Stimulated activated CD8-positive, alpha-beta memory T cell treated with anti-CD3 and anti-CD28 coated beads, Interleukin-12 subunit alpha, Interleukin-12 subunit beta, amount 100 ng/mL, for 4 hours (primary cell): ENCODE measurements around the gene RHNO1.
"Not testable (repeated sequence)": the region's sequence is repeated elsewhere in the genome, so short reads cannot be mapped to it uniquely, and the experiment has no call there.

Experiments used
- DNase-seq: peaks from one replicate; pipeline ENCODE4 v3.0.0-alpha.2; 2020; ENCODE audit warnings: low read depth

The RHNO1 gene

DNA sequence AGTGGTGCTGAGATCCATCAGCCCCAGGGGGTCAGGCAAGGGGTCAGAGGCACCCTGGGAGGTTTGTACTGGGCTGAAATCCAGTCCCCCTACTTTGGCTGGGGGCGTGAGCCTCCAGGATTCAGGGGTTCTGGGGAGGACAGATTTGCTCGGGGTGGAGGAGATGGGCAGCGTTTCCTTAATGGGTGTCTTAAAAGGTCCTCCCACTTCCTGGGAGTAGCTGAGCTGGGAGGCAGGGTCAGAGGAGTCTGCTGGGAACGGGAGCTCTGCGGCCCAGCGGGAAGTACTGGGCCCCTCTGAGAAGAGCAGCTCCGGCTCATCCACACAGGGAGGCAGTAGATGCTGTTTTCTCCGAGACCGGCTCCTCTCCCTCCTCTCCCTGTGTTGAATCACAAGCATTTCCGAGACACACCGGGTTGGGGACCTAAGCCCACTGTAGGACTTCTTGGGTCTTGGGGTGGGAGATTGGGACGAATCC, 18.0 kb upstream of the RHNO1 start:
- no peak for DNase-seq

- DNase-seq = no peak
Observed at GRCh38 chr12:2860170-2860569, 16.9 kb upstream of the RHNO1 start.

GRCh38 chr12:2862876-2863275, 14.1 kb upstream of the RHNO1 start:
- DNase-seq = no peak

GRCh38 chr12:2863402-2863801, 13.6 kb upstream of the RHNO1 start:
- DNase-seq = not testable (repeated sequence)

DNA sequence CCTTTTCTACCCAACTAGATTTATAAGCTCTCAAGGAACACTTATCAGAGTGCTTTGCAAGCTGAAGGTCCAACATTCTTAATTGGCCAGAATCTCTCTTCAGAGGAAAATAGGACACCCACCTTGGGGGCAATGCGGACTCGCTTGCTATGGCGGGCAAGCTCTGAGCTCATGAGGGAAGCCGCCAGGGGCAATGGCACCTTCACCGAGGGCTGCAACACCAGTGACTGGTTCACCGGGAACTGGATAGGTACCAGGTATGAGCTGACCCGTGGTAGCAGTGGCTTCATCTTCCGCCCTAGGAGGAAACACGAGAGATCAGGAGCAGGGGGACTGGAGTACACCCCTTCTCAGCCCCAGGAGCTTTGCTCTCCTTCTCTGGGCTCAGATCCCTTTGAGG, 12.8 kb upstream of the RHNO1 start:
- no peak for DNase-seq

DNA sequence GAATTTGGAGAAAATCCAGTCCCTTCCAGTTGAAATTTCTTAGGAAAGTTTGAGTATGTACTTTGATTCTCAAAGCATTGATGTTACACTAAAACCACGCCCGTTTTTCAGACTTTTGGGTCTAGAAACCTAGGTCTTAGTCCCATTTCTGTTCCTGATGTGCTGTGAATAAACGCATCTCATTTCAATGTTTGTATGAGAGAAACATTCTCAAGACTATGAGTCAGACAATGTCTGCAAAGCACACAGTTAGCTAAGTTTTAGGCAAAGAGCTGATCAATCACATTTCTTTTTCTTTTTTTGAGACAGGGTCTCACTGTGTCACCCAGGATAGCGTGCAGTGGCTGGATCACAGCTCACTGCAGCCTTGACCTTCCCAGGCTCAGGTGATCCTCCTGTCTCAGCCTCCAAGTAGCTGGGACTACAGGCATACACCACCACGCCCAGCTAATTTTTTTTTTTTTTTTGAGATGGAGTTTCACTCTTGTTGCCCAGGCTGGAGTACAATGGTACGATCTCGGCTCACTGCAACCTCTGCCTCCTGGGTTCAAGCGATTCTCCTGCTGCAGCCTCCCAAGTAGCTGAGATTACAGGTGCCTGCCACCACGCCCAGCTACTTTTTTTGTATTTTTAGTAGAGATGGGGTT, 7.9 kb upstream of the RHNO1 start:
- DNase-seq = not testable (repeated sequence)

DNA sequence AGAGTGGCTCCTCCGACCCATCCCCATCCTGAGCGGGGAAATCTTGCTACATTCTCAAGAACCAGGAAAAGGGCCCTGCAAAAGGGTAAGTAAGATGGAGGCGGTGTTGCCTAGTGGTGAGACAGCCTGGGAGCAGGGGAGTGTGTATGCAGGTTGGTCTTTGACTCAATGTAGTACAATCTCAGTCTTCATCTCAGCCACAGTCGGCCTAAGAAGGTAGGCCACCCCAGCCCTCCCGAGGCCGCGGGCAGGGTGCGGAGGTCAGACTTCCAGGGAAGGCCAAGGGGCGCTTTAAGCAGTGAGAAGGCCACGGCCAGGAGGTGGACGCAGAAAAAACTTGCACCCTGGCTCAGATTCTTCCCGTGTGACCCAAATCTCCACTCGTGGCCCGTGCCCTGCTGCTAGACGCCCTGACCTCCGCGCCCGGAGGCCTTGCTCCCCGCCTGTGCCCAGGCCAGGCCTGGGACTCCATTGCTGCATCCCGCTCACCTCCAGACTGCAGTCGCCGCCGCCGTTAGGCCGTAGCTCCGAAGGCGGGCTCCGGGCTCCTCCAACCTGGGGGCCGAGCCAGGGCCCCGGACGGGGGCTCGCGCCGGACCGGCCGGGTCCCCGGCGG, 484 bp upstream of the RHNO1 start:
- no peak for DNase-seq

DNA sequence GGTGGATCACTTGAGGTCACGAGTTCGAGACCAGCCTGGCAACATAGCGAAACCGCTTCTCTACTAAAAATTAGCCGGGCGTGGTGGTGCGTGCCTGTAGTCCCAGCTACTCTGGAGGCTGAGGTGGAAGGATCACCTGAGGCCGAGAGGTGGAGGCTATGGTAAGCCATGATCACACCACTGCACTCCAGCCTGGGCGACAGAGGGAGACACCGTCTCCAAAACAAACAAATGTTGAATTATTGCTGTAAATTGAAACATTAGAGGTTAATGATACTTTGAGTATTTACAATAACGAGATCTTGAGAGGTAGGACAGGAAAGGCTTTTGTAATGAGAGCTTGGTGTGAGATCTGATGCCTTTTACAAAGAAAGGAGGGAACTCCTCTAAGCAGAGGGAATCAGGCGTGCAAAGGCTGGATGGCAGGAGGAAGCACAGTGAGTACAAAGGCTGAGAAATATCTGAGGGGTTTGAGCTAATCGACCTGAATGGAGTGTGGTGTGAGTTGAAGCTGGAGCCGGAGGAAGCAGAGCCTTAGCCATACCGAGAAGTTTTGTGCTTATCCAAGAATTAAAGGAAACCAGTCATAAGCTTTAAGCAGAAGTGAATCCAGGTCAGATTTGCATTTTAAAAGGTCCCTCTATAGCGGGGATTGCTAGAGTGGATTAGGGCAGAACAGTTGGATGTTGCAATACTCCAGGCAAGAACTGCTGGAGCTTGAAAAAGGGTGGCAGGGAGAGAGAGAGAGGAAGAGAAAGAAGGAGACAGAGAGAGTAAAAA, 1.1 kb downstream of the RHNO1 start:
- no peak for DNase-seq

GRCh38 chr12:2879853-2880252, 2.8 kb downstream of the RHNO1 start:
- no peak for DNase-seq

DNA sequence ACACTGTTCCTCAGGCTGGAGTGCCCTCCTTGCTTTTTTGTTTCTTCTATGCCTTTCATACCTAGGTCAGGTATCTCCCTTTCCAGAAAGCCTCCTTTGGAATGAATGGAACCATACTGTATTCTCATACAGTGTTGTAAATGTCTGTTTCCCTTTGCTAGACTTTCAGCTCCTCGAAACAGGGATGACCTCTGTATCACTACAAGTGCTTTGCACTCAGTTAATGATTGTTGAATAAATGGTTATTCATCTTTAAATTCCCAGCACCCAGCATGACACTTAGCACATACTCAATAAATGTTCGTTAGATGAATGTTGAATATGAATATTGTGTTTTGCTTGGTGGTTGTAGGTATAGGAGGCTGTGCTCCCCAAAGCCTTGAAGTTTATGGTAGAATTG, 7.8 kb downstream of the RHNO1 start:
- no peak for DNase-seq

- DNase-seq = no peak
Observed at GRCh38 chr12:2886768-2887450, 9.9 kb downstream of the RHNO1 start.

DNA sequence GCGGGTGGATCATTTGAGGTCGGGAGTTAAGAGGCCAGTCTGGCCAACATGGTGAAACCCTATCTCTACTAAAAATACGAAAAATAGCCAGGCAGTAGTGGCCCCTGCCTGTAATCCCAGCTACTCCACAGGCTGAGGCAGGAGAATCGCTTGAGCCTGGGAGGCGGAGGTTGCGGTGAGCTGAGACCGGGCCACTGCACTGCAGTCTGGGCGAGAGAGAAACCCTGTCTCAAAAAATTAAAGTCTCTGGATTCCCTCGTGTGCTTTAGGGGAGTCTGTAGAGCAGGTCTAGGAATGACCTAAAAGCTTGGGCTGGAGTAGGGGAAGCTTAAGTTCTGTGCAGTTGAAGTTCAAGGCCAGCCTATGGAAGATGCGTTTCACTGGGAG, 13.0 kb downstream of the RHNO1 start:
- DNase-seq = no peak

DNA sequence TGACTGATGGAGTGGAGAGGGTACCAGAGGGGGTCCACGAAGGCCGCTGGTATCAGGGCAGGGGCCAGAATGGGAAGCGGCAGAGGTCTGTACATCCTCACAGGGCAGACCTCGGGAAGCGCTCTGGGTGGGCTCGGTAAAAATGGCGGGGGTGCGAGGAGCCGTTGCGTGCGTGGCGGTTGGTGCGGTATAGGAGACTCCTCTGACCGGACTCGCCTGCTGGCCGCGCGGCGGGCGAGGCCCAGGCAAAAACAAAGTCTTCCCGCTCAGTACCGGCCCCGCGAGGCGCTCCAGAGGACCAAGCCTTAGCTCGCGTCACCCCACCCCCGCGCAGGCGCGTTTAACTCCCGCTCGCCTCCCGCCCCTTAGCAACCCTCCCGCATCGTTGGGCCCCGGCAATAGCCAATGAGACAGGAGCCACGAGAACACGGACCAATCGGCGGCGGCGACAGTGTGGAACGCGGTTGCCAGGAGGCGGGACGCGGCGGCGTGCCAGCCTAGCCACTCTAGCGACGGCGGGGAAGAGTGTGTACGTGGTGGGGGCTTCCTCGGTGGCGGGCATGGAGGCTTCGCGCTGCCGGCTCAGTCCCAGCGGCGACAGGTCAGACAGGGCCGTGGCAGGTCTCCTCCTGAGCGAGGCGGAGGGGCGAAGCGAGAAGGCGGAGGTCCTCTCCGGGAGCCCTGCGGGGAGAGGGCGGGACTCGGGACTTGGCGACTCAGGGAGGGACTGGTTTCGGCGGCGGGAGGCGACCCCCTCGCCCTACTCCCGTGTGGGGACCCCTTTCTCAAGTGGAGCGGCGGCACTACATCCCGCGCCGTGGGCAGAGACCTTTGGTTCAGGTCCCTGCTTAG, 13.6 kb downstream of the RHNO1 start, which contains the start of gene TULP3:
Gene TULP3 (plus strand): TSS at position 504 of the 852 bp plus-strand sequence. CDS start 57 bp downstream, at position 561.
- DNase-seq = peak; percentile 98

DNA sequence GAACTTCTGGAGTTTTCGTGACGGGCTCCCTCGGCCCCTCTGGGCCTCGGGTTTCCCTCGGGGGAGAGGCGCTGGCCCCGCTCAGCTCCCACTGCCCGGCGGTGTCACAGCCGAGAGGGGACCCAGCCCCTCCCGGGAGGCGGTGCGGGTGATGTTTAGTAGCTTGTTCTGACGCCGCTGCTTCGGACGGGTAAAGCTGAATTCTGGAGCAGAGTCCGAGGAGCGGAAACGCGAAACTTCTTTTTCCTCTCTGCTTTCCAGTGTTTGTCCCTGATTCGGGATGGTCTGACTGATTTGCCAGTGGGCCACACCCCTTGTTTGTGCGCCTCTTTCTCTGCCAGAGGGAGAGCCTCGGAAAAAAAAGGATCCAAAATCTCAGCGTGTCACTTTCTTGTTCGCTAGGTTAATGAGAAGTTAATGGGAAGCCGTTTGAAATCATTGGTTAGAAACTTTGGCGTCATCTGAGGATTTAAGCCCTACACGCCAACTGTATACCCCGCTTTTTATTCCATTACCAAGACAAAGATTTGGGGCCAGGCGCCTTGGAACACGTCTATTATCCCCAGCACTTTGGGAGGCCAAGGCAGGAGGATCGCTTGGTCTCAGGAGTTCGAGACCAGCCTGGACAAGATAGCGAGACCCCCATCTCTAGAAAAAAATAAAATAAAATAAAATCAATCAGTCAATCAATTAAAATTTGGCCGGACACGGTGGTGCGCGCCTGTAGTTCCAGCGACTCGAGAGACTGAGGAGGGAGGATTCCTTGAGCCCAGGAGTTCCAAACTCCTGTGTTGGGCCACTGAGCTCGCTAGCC, 14.4 kb downstream of the RHNO1 start:
- no peak for DNase-seq

DNA sequence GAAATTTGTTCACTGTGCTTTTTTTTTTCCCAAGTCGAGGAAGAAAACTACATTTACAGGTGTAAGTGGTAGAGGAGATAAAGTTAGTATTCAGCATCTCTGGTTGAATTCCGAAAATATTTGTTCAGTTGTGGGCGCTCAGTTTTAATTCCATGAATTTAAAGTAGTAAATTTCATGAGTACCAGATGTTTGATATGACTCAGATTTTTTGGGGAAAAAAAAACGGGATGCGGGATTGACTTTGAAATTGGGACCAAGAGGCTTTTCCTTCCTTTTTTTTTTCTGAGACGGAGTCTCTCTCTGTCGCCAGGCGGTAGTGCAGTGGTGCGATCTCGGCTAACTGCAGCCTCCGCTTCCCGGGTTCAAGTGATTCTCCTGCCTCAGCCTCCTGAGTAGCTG, 15.2 kb downstream of the RHNO1 start:
- no peak for DNase-seq

DNA sequence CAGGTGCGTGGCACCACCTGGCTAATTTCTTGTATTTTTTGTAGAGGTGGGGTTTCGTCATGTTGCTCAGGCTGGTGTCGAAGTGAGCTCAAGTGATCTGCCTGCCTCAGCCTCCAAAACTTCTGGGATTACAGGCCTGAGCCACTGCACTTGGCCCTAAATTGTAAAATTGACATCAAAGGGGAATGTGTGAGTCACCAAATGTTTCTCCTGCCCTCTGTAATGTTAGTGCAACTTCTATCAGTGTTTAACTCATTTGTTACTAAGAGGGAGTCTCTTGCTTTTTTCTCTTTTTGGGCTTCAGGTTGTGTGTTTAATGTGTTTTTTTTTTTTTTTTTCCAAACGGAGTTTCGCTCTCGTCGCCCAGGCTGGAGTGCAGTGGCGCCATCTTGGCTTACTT, 16.0 kb downstream of the RHNO1 start:
- DNase-seq = no peak

GRCh38 chr12:2895051-2895451, 18.0 kb downstream of the RHNO1 start:
- no peak for DNase-seq

DNA sequence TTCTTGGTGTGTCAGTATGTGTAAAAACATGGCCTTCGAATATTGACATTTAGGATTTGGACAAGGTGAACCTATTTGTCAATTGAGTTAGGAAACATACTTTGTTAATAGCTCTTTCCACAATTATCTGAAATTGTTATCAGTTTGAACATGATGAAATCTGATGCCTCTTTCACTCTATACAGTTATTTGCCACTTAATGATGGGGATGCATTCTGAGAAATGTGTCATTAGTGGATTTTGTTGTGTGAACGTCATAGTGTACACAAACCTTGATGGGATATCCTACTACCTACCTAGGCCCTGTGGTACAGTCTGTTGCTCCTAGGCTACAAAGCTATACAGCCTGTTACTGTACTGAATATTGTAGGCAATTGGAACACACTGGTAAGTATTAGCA, 18.5 kb downstream of the RHNO1 start:
- DNase-seq = no peak

- DNase-seq = no peak
Observed at GRCh38 chr12:2897418-2897817, 20.4 kb downstream of the RHNO1 start.

DNA sequence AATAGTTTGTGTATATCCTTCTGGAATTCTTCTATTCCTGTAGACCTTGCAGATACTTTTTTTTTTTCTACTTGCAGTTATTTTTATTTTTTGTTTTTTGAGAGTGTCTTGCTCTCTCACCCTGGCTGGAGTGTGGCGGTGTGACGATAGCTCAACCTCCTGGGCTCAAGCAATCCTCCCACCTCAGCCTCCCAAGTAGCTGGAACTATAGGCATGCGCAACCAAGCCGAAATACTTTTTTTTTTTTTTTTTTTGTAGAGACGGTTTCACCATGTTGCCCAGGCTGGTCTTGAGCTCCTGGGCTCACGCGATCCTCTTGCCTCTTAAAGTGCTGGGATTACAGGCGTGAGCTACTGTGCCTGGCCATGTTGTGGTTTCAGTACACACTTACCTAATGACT, 23.6 kb downstream of the RHNO1 start:
- no peak for DNase-seq
